LNCaP clone FGC (cell line): Measurements from ENCODE around the gene NEK3.
"Not testable (repeated sequence)": the region's sequence is repeated elsewhere in the genome, so short reads cannot be mapped to it uniquely, and the experiment has no call there.

Experiments
- DNase-seq: peaks from one replicate; pipeline ENCODE4 v3.0.0-alpha.2; 2011; ENCODE audit warnings: low read depth
- H3K4me3 ChIP-seq: 2 replicates; pipeline ENCODE4 v1.5.1; 2011; ENCODE audit warnings: mild to moderate bottlenecking, low read depth, low read length, control low read depth
- TF ChIP-seq, protein P1 (sequence below): IDR thresholded peaks from 2 replicates; pipeline ENCODE4 v1.5.1; 2012; ENCODE audit warnings: mild to moderate bottlenecking; ENCODE audit not compliant: control insufficient read depth, insufficient read depth; ENCODE audit errors: extremely low read depth

NEK3 gene

DNA sequence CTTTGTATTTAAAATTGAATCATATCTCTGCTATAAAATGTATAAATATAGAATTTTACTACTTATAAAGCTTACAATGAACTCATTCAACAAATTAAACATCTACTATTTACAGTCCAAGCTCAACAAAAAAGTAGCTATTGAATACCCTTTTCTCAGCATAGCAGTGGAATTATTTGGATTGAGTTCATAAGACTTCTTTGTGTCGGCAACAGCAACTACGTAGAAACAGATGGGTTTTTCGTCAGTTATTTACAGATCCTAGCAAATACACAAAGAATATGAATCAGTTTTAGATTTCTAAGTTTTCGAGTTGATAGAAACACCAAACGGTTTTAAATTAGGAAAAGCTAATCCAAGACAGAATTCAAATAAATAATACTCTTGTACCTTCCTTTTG lies 10.4 kb upstream of the NEK3 start:
- H3K4me3 ChIP-seq, result no peak overlapping the region
- no peak for DNase-seq
- TF ChIP-seq, protein P1, sequence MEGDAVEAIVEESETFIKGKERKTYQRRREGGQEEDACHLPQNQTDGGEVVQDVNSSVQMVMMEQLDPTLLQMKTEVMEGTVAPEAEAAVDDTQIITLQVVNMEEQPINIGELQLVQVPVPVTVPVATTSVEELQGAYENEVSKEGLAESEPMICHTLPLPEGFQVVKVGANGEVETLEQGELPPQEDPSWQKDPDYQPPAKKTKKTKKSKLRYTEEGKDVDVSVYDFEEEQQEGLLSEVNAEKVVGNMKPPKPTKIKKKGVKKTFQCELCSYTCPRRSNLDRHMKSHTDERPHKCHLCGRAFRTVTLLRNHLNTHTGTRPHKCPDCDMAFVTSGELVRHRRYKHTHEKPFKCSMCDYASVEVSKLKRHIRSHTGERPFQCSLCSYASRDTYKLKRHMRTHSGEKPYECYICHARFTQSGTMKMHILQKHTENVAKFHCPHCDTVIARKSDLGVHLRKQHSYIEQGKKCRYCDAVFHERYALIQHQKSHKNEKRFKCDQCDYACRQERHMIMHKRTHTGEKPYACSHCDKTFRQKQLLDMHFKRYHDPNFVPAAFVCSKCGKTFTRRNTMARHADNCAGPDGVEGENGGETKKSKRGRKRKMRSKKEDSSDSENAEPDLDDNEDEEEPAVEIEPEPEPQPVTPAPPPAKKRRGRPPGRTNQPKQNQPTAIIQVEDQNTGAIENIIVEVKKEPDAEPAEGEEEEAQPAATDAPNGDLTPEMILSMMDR, result no peak

DNA sequence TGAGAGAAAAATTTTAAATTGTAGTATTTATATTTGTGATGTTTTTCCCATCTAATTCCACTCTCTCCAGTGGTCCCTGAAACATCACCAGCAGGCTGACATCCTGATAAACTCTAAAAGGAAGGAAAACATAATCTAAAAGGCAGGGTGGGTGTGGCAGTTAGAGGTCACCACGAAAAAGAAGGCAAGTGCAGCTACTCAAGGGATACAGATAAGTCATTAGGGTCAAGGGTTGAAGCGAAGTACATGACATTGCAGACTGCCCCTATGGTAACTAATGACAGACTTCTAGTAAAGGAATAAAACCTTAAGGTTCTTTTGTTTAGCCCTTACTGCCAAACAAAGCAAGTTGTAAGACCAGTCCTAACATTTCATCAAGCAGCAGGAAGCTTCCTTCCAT lies 6.0 kb upstream of the NEK3 start:
- TF ChIP-seq, protein P1, result no peak
- no peak overlapping the region for H3K4me3 ChIP-seq
- no peak for DNase-seq

DNA sequence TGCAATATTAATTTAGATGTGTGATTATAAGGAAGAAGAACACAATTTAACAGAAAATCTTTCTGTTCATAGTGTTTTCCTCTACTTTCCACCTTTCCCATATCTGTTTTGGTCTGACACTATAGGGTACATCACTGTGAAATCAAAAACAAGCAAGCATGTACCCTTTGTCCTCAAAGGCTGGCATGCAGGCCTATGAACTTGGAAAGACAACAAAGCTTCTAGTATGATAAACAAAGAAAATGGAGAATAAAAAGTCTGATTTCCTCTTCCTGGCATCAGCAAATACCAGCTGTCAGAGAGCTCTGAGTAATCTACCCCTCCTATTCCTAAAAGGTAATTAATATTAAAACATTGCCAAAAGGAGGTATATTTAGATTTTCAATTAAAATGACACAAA lies 5.6 kb upstream of the NEK3 start:
- no peak overlapping the region for H3K4me3 ChIP-seq
- no peak for DNase-seq
- TF ChIP-seq, protein P1, result no peak

DNA sequence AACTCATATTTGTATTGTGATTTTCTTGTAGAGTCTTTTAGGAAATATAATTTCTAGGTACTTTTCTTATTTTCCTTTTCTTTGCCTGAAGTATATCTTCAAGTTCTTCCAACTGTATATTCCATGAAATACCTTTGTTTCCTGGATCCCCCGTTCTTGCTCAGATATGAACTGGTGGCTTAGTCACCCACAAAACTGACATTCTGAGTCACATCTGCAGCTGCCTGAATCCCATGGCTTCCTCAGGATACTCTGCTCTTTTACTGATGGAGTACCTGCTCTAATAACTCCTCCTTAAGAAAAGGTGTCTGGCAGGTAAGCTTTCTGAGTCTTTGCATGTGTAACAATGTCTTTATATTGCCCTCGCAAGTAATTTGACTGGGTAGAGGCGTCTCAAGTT lies 4.5 kb upstream of the NEK3 start:
- not testable (repeated sequence) for DNase-seq, H3K4me3 ChIP-seq

DNA sequence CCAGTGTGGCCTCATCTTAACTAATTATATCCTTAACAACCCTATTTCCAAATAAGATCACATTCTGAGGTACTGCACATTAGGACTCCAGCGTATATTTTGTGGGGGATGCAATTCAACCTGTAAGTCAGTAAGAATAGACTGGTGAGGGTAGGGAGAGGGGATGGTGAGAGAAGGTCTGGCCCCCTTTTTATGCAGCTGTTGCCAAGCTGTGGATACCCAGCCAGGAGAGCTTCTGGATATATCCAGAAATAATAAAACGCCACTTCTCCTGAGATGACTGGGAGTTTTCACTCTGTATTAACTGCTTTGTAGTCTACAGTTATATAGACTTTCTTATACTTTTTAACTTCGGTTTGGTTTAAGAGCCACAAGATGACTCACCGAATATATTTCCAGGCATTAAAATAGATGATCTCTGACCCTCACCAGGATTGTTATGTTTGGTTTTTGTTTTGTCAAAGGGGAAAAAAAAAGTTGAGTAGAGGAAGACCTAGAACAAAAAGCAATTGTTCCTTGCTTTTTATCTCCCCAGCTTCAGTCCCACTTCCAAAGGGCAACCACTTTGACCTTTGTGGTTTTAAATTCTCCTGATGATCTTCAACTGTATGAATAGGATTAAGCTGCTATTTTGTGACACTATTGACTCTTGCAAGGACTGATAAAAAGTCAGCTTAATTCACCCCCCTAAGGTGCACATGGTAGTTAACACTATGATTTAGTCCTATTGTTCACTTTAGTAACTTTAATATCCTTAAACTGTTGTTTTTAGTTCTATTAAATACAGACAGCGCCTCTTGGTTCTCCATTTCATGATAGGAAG lies 3.1 kb upstream of the NEK3 start:
- no peak overlapping the region for H3K4me3 ChIP-seq
- no peak for DNase-seq
- TF ChIP-seq, protein P1, result no peak

DNA sequence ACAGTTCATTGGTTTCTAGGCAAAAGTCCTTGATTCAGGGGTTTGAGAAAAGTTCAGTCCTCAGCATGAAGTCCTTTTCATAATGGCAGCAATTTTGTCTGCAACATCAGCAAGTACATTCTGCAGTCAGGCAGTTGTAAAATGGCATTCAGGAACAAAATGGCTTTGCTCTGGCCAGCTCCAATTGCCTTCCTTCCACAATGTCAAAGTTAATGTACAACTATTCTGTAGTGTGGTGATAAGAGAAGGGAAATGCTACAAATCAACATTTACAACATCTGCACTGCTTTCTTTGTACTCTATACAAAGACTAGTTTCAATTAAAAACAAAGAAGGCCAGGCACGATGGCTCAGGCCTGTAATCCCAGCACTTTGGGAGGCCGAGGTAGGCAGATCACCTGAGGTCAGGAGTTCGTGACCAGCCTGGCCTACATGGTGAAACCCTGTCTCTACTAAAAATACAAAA lies 1.8 kb upstream of the NEK3 start:
- no peak for DNase-seq
- TF ChIP-seq, protein P1, result no peak
- no peak overlapping the region for H3K4me3 ChIP-seq

DNA sequence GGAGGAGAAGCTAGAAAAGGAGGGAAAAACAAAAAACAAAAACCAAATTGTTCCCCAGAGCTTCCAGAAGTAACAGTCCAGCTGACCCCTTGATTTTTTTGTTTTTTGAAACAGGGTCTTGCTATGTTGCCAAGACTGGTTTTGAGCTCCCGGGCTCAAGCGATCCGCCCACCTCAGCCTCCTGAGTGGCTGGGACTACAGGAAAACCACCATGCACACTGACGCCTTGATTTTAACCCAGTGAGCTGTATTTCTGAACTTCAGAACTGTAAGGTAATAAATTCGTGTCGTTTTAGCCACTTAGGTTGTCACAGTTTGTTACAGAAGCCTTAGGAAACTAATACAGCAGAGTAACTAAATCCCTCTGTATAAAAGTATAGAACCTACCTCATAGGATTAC lies 1.1 kb upstream of the NEK3 start:
- H3K4me3 ChIP-seq, result no peak overlapping the region
- TF ChIP-seq, protein P1, result no peak
- no peak for DNase-seq
